ACHN (cell line): ENCODE measurements around the gene STAMBPL1.
"Not testable (repeated sequence)": the region's sequence is repeated elsewhere in the genome, so short reads cannot be mapped to it uniquely, and the experiment has no call there.

Experiments used
- DNase-seq: peaks from one replicate; pipeline ENCODE4 v3.0.0-alpha.2; 2015
- in situ Hi-C: cut with HindIII; loops from 2 replicates; pipeline ENCODE4 v1.10.0; 2017; ENCODE audit warnings: low sequenced_read_pairs, low pct_ligation_motif_present, low pct_unique_long_range_greater_than_20kb

STAMBPL1 gene

GRCh38 chr10:88852327-88852726 lies 27.7 kb upstream of the STAMBPL1 start:
- in situ Hi-C loops, result no loop called here
- DNase-seq, result no peak

GRCh38 chr10:88853155-88853881 lies 26.7 kb upstream of the STAMBPL1 start:
- DNase-seq, result no peak
- in situ Hi-C loops, result no loop called here

GRCh38 chr10:88854684-88855083 lies 25.4 kb upstream of the STAMBPL1 start:
- DNase-seq, result no peak

GRCh38 chr10:88857831-88858230 lies 22.2 kb upstream of the STAMBPL1 start:
- DNase-seq, result no peak
- in situ Hi-C loops, result no loop called here

More at GRCh38 chr10:88854684-88855083, 25.4 kb upstream of the STAMBPL1 start:
- in situ Hi-C loops, result no loop called here

- DNase-seq, result no peak
- in situ Hi-C loops, result no loop called here
Measured at GRCh38 chr10:88858491-88858890, 21.6 kb upstream of the STAMBPL1 start.

- DNase-seq, result no peak
Measured at GRCh38 chr10:88861036-88861435, 19.0 kb upstream of the STAMBPL1 start.

GRCh38 chr10:88865281-88865876 lies 14.7 kb upstream of the STAMBPL1 start:
- in situ Hi-C loops, result no loop called here
- DNase-seq, result peak; percentile 29

More at GRCh38 chr10:88861036-88861435, 19.0 kb upstream of the STAMBPL1 start:
- in situ Hi-C loops, result no loop called here

- in situ Hi-C loops, result no loop called here
- no peak for DNase-seq
Measured at GRCh38 chr10:88866454-88866853, 13.6 kb upstream of the STAMBPL1 start.

- in situ Hi-C loops, result no loop called here
- no peak for DNase-seq
Measured at GRCh38 chr10:88870089-88870488, 10.0 kb upstream of the STAMBPL1 start.

- in situ Hi-C loops, result no loop called here
- DNase-seq, result no peak
Measured at GRCh38 chr10:88873757-88874156, 6.3 kb upstream of the STAMBPL1 start.

GRCh38 chr10:88874281-88874680 lies 5.8 kb upstream of the STAMBPL1 start:
- in situ Hi-C loops, result no loop called here
- no peak for DNase-seq

GRCh38 chr10:88875081-88875480 lies 5.0 kb upstream of the STAMBPL1 start:
- no peak for DNase-seq
- in situ Hi-C loops, result no loop called here

- in situ Hi-C loops, result no loop called here
Measured at GRCh38 chr10:88877298-88877697, 2.7 kb upstream of the STAMBPL1 start.

GRCh38 chr10:88880282-88881076 lies 434 bp downstream of the STAMBPL1 start:
- in situ Hi-C loops, result no loop called here
- peak; percentile 89 for DNase-seq

More at GRCh38 chr10:88877298-88877697, 2.7 kb upstream of the STAMBPL1 start:
- DNase-seq, result no peak

- in situ Hi-C loops, result no loop called here
Measured at GRCh38 chr10:88881320-88881719, 1.3 kb downstream of the STAMBPL1 start.

GRCh38 chr10:88881922-88882645 lies 2.0 kb downstream of the STAMBPL1 start:
- DNase-seq, result peak; percentile 35
- in situ Hi-C loops, result no loop called here

More at GRCh38 chr10:88881320-88881719, 1.3 kb downstream of the STAMBPL1 start:
- peak; percentile 39 for DNase-seq

- peak; percentile 83 for DNase-seq
- in situ Hi-C loops, result not testable (repeated sequence)
Measured at GRCh38 chr10:88882646-88883447, 2.8 kb downstream of the STAMBPL1 start.

- in situ Hi-C loops, result no loop called here
- DNase-seq, result peak; percentile 26
Measured at GRCh38 chr10:88883448-88883809, 3.4 kb downstream of the STAMBPL1 start.
